Measurements from ENCODE around the gene TMEM175.

GRCh38 chr4:996030-996996, 64.1 kb downstream of the TMEM175 start:
- TF ChIP-seq, protein P1, sequence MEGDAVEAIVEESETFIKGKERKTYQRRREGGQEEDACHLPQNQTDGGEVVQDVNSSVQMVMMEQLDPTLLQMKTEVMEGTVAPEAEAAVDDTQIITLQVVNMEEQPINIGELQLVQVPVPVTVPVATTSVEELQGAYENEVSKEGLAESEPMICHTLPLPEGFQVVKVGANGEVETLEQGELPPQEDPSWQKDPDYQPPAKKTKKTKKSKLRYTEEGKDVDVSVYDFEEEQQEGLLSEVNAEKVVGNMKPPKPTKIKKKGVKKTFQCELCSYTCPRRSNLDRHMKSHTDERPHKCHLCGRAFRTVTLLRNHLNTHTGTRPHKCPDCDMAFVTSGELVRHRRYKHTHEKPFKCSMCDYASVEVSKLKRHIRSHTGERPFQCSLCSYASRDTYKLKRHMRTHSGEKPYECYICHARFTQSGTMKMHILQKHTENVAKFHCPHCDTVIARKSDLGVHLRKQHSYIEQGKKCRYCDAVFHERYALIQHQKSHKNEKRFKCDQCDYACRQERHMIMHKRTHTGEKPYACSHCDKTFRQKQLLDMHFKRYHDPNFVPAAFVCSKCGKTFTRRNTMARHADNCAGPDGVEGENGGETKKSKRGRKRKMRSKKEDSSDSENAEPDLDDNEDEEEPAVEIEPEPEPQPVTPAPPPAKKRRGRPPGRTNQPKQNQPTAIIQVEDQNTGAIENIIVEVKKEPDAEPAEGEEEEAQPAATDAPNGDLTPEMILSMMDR (conservative IDR thresholded peaks at IDR 0.05; ENCODE audit: low read length), result no peak
- no peak for TF ChIP-seq EZH2phosphoT487 (IDR thresholded peaks at IDR 0.05; ENCODE audit: borderline replicate concordance, low read depth, low read length)

Measured in OCI-LY7 (cell line).